ENCODE results near the gene KCNIP3. TPM values are rescaled to one million over a fixed set of nuclear protein-coding genes. Genes with fewer than 3 reads are reported as not detected.
"Not testable (repeated sequence)": the region's sequence is repeated elsewhere in the genome, so short reads cannot be mapped to it uniquely, and the experiment has no call there.

Gene KCNIP3
- total and polyA plus RNA-seq, 8 donors = 3.5 to 7.5 (median 3.6) TPM

DNA sequence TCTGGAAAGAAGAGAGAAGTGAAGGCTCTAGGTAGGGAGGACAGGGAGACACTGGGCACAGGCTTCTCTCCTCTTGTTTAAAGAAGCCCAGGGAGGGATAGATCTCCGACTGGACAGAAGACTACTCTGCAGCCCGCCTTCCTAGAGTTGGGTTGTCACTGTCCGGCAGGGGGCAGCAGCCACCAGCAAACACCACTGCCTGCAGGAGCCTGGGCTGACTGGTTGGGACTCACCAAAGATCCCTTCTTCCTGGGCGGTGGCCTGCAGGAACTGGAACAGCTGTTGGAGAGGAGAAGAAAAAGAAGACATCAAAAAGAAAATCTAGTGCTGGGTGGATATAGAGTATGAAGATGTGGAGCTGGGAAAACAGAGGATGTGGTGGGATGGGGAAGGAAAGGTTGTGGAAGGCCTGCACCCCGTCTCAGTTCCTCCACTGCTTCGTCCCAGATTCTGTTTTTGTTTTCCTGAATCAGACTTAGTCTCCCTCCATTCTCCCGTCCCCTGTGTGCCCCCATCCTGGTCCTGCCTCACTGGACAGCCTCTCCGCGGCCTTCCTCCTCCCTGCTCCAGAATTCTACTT is 117.0 kb downstream of the KCNIP3 start:
- H3K4me1 ChIP-seq; H3K27ac ChIP-seq; H3K9me3 ChIP-seq; H3K4me3 ChIP-seq; H3K36me3 ChIP-seq; H3K27me3 ChIP-seq; FAIRE-seq; intact Hi-C loops (cut with DNase I): not testable (repeated sequence)
- WGBS, 2 donors = 39 to 45% methylated on average over 5 to 7 of the region's 9 CpGs
- DNase-seq (peak; percentile 70 to 91 (median 84)), ATAC-seq (peak; percentile 93 to 100 (median 96))
- TF ChIP-seq, protein P1, sequence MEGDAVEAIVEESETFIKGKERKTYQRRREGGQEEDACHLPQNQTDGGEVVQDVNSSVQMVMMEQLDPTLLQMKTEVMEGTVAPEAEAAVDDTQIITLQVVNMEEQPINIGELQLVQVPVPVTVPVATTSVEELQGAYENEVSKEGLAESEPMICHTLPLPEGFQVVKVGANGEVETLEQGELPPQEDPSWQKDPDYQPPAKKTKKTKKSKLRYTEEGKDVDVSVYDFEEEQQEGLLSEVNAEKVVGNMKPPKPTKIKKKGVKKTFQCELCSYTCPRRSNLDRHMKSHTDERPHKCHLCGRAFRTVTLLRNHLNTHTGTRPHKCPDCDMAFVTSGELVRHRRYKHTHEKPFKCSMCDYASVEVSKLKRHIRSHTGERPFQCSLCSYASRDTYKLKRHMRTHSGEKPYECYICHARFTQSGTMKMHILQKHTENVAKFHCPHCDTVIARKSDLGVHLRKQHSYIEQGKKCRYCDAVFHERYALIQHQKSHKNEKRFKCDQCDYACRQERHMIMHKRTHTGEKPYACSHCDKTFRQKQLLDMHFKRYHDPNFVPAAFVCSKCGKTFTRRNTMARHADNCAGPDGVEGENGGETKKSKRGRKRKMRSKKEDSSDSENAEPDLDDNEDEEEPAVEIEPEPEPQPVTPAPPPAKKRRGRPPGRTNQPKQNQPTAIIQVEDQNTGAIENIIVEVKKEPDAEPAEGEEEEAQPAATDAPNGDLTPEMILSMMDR (IDR thresholded peaks at IDR 0.05) = peak; percentile 71 to 83 (median 82)

DNA sequence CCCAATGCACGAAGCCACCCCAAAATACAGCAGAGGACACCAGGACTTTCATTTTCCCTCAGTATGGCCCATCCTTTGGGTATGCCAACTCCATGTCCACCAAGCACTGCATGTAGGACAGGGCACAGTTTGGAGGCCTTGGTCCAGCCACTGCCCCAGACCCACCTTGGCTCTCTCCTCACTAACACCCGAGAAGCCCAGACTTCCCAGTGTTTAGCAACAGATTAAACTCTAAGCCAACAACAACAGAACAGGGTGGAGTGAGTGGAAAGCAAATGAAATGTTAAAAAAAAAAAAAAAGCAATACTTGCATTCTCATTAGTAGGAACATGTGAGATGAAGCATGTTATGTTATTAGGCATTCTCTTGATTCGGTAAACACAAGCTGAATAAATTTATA is 118.0 kb downstream of the KCNIP3 start:
- ATAC-seq = not testable (repeated sequence)

DNA sequence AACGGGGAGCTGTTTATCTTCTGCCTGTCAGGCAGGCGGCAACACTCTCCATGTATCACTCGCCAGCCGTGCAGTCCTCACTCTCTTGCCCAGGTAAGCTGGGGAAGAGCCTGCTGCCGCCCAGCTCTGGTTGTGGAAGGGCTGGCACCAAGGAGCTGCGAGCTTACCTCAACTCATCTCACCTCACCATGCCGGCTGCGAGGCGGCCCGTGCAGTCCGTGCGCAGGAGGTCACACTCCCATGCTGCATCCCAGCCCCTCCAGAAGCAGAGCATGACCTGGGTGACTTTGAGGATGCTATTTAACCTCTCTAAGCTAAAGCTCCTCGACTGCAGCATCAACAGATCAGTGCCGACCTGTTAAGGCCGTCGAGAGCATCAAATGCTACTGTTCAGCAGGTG is 118.4 kb downstream of the KCNIP3 start:
- H3K4me1 ChIP-seq; ATAC-seq; H3K27ac ChIP-seq; FAIRE-seq; H3K4me3 ChIP-seq; H3K36me3 ChIP-seq; DNase-seq; H3K27me3 ChIP-seq; H3K9me3 ChIP-seq; intact Hi-C loops (cut with DNase I): not testable (repeated sequence)
- 84 to 88% methylated on average over 16 of the region's 16 CpGs for WGBS, 2 donors

More for the DNA sequence above, 118.0 kb downstream of the KCNIP3 start:
- intact Hi-C loops (cut with DNase I); H3K4me3 ChIP-seq; DNase-seq; H3K27ac ChIP-seq; H3K9me3 ChIP-seq; H3K36me3 ChIP-seq; FAIRE-seq; H3K4me1 ChIP-seq; H3K27me3 ChIP-seq: not testable (repeated sequence)
- 59 to 74% methylated on average over 3 of the region's 3 CpGs for WGBS, 2 donors

DNA sequence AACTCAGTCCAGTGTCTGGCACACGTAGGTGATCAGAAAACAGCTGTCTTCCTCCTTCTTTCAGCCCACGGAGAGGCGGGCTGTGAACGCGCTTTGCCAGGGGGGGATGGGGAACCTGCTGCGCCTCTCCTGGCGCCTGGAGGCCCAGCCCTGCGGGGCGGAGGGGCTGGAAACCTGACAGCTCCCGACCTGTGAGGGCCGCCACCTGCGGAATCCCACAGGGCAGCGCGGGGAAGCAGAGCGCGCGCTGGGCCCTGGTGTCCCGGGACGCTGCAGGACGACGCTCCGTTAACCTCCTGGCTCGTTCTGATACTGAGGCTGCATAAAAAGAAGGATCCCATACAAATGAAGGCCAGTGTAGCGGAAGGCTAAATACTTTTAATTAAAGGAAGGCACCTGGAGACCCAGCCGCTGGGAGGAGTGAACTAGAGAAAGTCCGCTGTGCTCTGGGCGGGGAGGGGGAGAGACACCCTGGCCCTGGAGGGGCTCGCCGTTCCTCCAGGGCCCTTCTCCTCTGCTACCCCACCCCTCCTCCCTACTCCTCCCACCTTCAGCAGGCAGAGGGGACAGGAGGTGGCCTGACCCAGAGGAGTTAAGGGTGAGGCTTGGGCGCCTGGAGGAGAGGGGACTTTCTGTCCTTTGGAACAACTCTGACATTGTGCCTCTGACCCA is 130.2 kb downstream of the KCNIP3 start:
- FAIRE-seq; H3K27me3 ChIP-seq; ATAC-seq; DNase-seq; H3K36me3 ChIP-seq; H3K4me1 ChIP-seq; intact Hi-C loops (cut with DNase I); H3K9me3 ChIP-seq; H3K27ac ChIP-seq; H3K4me3 ChIP-seq: not testable (repeated sequence)
- 43 to 67% methylated on average over 3 to 12 of the region's 30 CpGs for WGBS, 2 donors

DNA sequence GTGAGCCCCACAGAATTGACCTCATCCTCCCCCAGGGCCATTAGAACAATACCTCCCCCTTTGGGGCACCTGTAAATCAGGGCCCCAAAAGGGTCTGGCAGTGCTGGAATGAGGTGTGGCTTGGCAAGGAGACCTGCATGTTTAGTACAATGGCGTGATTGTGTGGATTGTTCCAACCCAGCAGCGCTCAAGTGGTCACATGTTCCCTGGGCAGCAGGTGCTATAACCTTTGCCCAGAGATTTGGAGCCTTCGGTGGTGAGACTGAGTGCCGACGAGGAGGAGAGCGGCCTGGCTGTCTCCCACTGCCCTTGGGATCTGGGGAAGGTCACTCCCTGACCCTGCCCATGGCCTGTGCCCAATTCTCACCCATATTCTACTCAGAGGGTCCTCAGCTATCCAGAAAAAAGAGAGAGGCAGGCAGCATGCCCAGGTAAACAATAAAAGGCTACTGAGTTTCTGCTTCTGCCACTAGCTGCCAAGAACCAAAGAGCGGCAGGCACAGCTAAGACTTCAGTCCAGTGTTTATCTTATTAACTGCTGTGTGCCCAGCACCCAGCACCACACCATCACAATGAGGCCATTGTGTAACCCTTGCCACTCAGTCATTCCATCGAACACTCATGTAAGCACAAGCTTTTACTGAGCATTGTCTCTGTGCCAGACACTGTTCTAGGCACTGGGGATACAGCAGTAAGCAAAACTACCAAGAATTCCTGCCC is 132.8 kb downstream of the KCNIP3 start:
- peak; percentile 88 to 92 (median 90) for ATAC-seq
- peak; percentile 63 for FAIRE-seq
- H3K36me3 ChIP-seq; H3K27ac ChIP-seq; DNase-seq; H3K9me3 ChIP-seq; H3K27me3 ChIP-seq; intact Hi-C loops (cut with DNase I); H3K4me1 ChIP-seq; H3K4me3 ChIP-seq: not testable (repeated sequence)
- WGBS, 2 donors = no CpG with 5 or more reads among the region's 8 CpGs

DNA sequence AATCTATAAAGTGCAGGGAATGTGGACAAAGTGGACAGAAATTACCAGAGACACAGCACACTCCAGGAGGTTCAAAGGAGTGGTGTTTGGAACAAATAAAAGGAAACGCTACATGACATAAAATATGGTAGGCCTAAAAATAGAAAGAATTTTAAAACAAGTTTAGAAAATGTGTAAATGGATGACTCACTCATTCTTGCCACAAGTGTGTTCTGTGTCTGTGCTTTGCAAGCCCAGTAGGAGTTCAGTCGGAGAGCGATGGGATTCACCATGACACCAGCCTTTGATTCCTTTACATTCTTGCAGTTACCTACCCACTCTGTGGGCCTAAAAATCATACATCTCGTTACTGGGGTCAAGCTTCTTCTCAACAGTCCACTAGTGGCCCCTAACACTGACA is 136.2 kb downstream of the KCNIP3 start:
- DNase-seq; ATAC-seq; H3K36me3 ChIP-seq; H3K4me3 ChIP-seq; H3K27me3 ChIP-seq; intact Hi-C loops (cut with DNase I); H3K27ac ChIP-seq; H3K9me3 ChIP-seq; H3K4me1 ChIP-seq; FAIRE-seq: not testable (repeated sequence)
- 82 to 100% methylated on average over 1 of the region's 4 CpGs for WGBS, 2 donors

DNA sequence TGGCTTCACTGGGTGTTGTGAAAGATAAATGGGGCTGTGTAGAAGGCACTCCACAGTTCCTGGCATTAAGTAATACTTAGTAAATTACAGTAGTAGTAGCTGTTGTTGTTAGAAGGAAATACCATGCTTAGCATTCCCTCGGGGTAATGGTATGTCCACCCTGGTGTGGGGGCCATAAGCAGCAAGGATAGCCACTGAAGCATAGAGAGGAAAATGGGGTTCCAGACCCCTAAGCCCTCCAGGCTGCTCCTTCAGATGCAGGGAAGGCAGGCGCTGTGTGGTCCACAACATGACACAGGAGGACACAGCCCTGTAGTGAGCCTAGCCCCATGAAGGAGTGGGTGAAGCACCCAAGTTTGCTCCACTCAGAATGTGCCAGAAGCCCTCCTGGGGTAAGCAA is 136.8 kb downstream of the KCNIP3 start:
- H3K9me3 ChIP-seq; H3K4me3 ChIP-seq; ATAC-seq; FAIRE-seq; DNase-seq; H3K27me3 ChIP-seq; H3K36me3 ChIP-seq; intact Hi-C loops (cut with DNase I); H3K4me1 ChIP-seq: not testable (repeated sequence)
- 75 to 100% methylated on average over 1 to 2 of the region's 2 CpGs for WGBS, 2 donors
- H3K27ac ChIP-seq = peak overlapping the region in 1 of 4 donors; percentile 66

DNA sequence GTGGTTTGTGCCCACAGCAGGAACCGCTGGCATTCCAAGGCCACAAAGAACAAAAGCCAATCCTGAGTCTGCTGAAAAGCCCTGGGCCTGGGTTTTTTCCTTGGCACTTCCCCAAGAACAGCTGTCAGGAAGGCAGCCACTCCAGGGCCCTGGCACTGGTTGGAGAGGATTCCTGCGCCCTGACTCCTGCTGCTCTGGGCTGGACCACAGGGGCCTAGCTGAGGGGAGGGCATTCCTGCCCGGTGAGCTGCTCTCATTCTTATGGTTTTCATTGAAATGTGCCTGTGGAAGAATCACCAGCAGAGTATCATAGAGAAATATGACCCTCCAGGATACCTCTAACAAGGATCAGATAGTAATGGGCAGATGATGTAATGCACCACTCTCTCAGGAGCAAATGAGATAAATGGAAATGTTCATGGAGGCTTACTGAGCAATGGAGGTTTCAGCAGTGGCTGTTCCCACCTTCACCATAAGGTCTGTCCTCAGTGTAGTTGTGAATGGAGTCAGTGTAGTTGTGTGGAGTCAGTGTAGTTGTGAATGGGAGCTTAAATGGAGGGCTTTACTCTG is 137.4 kb downstream of the KCNIP3 start:
- 42 to 43% methylated on average over 2 of the region's 3 CpGs for WGBS, 2 donors
- DNase-seq (peak in 5 of 6 donors; percentile 31 to 73 (median 58)), ATAC-seq (peak; percentile 57 to 73 (median 68))
- intact Hi-C loops (cut with DNase I); H3K27me3 ChIP-seq; H3K9me3 ChIP-seq; H3K4me3 ChIP-seq; FAIRE-seq; H3K36me3 ChIP-seq; H3K4me1 ChIP-seq: not testable (repeated sequence)
- peak overlapping the region in 1 of 4 donors; percentile 39 for H3K27ac ChIP-seq

DNA sequence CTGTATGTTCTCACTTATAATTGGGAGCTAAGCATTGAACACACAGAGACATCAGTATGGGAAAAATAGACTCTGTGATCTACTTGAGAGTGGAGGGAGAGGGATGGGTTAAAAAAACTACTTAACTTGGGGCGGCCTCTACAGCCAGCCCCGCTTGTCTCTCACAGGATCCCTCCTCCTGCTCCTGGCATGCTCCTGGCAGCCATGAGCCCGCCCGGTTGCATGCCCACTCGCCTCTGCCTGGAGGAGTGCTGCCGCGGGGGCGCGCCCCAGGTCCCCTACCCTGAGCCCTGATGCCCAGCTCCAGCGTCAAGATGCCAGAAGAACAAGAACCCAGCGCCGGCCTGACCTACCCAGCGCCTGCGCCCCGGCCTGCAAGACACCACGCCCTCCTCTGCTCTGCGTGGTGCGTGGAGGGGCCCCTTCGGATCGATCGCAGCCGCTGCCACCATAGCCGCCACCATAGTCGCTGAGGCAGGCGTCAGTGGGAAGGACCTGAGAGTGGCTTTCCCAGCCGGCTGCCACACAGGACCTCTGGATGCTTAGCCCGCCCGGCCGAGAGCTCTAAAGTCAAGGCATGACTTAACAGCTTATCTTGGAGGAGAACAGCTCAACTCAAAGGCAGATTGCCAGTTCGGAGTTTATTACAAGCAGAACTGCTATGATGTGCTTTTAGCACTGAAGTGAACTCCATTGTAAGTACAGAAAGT is 138.2 kb downstream of the KCNIP3 start:
- FAIRE-seq, H3K4me1 ChIP-seq: not testable (repeated sequence)
- ATAC-seq = peak in 1 of 4 donors; percentile 20

More for the DNA sequence above, 138.2 kb downstream of the KCNIP3 start:
- H3K36me3 ChIP-seq; H3K27me3 ChIP-seq; intact Hi-C loops (cut with DNase I); H3K9me3 ChIP-seq; H3K4me3 ChIP-seq; H3K27ac ChIP-seq; DNase-seq: not testable (repeated sequence)
- WGBS, 2 donors = no CpG with 5 or more reads among the region's 30 CpGs

All from pancreas (tissue), 10 donors.